ENCODE data around the gene PIP5K1B. TPM values are rescaled to one million over a fixed set of nuclear protein-coding genes. Genes with fewer than 3 reads are reported as not detected.

Gene PIP5K1B
- total RNA-seq, 1 experiment from 2014 or later: 2.5 TPM

- no peaks in the 10 kb centered on the region for H4K20me1 ChIP-seq (ENCODE audit: control insufficient read depth, insufficient read depth, insufficient read length)
- no peaks in the 10 kb centered on the region; a peak in 1 of 7 replicates for H3K36me3 Mint-ChIP-seq (ENCODE audit: insufficient read depth in 1 of 3, low read depth in 3 of 3)
- no peak overlapping the region for H2BK5ac ChIP-seq (ENCODE audit: insufficient read length, low read length)
- H2BK20ac ChIP-seq (ENCODE audit: low read depth, low read length, poor library complexity, severe bottlenecking): no peak overlapping the region
- no peaks in the 10 kb centered on the region for H3K9me3 Mint-ChIP-seq
- no peak overlapping the region for H4K5ac ChIP-seq (ENCODE audit: insufficient read length, low read depth, low read length)
- no peak overlapping the region for H4K8ac ChIP-seq (replicated peaks; ENCODE audit: insufficient read length, low read depth, low read length)
- no peak overlapping the region for H2BK120ac ChIP-seq (ENCODE audit: low read depth, low read length, poor library complexity, severe bottlenecking)
- H2AFZ ChIP-seq (ENCODE audit: low read length): no peak overlapping the region
- no peak overlapping the region for H3K9ac ChIP-seq (ENCODE audit: extremely low read depth, insufficient read length, low read length)
- H2BK12ac ChIP-seq (ENCODE audit: insufficient read length, low read depth, low read length): no peak overlapping the region
- no peaks in the 10 kb centered on the region for H3K79me2 ChIP-seq (ENCODE audit: insufficient read depth, low read length)
- H2BK15ac ChIP-seq (ENCODE audit: low read depth, low read length): no peak overlapping the region
- H3K27ac ChIP-seq (ENCODE audit: insufficient read length, low read depth, low read length): no peak overlapping the region
- H3K4ac ChIP-seq (ENCODE audit: low read depth, low read length): no peak overlapping the region
- H2AK5ac ChIP-seq (ENCODE audit: insufficient read length, low read length): no peak overlapping the region
- TF ChIP-seq CTCF (conservative IDR thresholded peaks at IDR 0.05): no peak
- no peak overlapping the region for H3K4me2 ChIP-seq (ENCODE audit: insufficient read depth, insufficient read length, low read length)
- no peak overlapping the region for H3K14ac ChIP-seq (ENCODE audit: insufficient read depth, low read length)
- peaks cover 5% of the 10 kb centered on the region; the same call in 1 of the 2 replicates for H3K4me1 ChIP-seq (ENCODE audit: insufficient read depth, low read length)
- H4K91ac ChIP-seq (ENCODE audit: insufficient read length, low read depth, low read length): no peak overlapping the region
- no peaks in the 10 kb centered on the region for H3K27me3 ChIP-seq (ENCODE audit: insufficient read depth, low read length)
- peaks cover 15 to 20% of the 10 kb centered on the region in 2 experiments for H3K4me1 Mint-ChIP-seq
- H3T11ph ChIP-seq (ENCODE audit: low read length): no peak overlapping the region
- no peak overlapping the region for H3K18ac ChIP-seq (ENCODE audit: insufficient read length, low read depth, low read length)
- H3K4me3 Mint-ChIP-seq: no peak overlapping the region
- H3K27ac Mint-ChIP-seq: no peak overlapping the region
- no peak overlapping the region for H3K23ac ChIP-seq (ENCODE audit: insufficient read length, low read depth, low read length)
- H3K23me2 ChIP-seq (ENCODE audit: insufficient read length, low read depth, low read length, poor library complexity, severe bottlenecking): no peaks in the 10 kb centered on the region
- DNase-seq: no peak
- no peaks in the 10 kb centered on the region for H3K9me3 ChIP-seq (ENCODE audit: control insufficient read depth, low read depth, low read length)
- H3K79me1 ChIP-seq (ENCODE audit: insufficient read depth, low read depth, low read length, poor library complexity, severe bottlenecking): no peaks in the 10 kb centered on the region
- peaks cover 4% of the 10 kb centered on the region for H3K27me3 Mint-ChIP-seq (ENCODE audit: low read depth)
- H3K56ac ChIP-seq (ENCODE audit: insufficient read length, low read depth, low read length): no peak overlapping the region
Observed at GRCh38 chr9:68832101-68832500, 127.1 kb downstream of the PIP5K1B start.
